Activated B cell treated with CpG ODN at 0.5 μM for 24 hours (primary cell): ENCODE measurements around the gene IGF2. TPM values are rescaled to one million over a fixed set of nuclear protein-coding genes. Genes with fewer than 3 reads are reported as not detected.

ENCODE experiments used
- ATAC-seq: fragments of 200-7000 bp; cut with Tn5 transposase; one replicate; pipeline ENCODE4 v1.10.0; 2021; ENCODE audit warnings: low read depth, mild to moderate bottlenecking, moderate library complexity
- CTCF ChIA-PET: fragments of 350-600 bp; sonication (Branson Sonifier 250); formaldehyde crosslinking; loops from one replicate; lab custom pipeline; 2021; ENCODE audit warnings: antibody characterized with exemption; lab: Charles Lee
- POLR2A ChIA-PET: fragments of 350-600 bp; sonication (Branson Sonifier 250); formaldehyde crosslinking; loops from one replicate; lab custom pipeline; 2021; ENCODE audit warnings: antibody characterized with exemption; lab: Charles Lee
- DNase-seq: peaks from one replicate; pipeline ENCODE4 v3.0.0; 2022
- H3K27ac Mint-ChIP-seq: one replicate; pipeline ENCODE4 v1.8.0; 2020; ENCODE audit warnings: mixed read lengths
- H3K27me3 Mint-ChIP-seq: one replicate; pipeline ENCODE4 v1.8.0; 2021; ENCODE audit warnings: mixed read lengths
- H3K36me3 Mint-ChIP-seq: one replicate; pipeline ENCODE4 v1.8.0; 2021; ENCODE audit warnings: low read depth, mixed read lengths
- H3K4me1 Mint-ChIP-seq: one replicate; pipeline ENCODE4 v1.8.0; 2021; ENCODE audit warnings: mixed read lengths
- H3K4me3 Mint-ChIP-seq: one replicate; pipeline ENCODE4 v1.8.0; 2020; ENCODE audit warnings: mild to moderate bottlenecking, mixed read lengths
- H3K9me3 Mint-ChIP-seq: one replicate; pipeline ENCODE4 v1.8.0; 2020; ENCODE audit warnings: mixed read lengths
- intact Hi-C: fragments of 100-400 bp; cut with micrococcal nuclease; formaldehyde crosslinking; loops from one replicate; pipeline ENCODE4 v1.15.1; 2024
- total RNA-seq: library from RNA; stranded (reverse); gene quantifications from 2 replicates; pipeline ENCODE4 v1.2.3, GENCODE V29; 2022
- TF ChIP-seq, protein P1 (sequence below): fragments of 200-600 bp; IDR thresholded peaks from one replicate; pipeline ENCODE4 v1.8.0; 2022; ENCODE audit warnings: antibody characterized with exemption, mild to moderate bottlenecking

IGF2 gene
- total RNA-seq, 1 donor from 2014 or later, result not detected

- no peaks in the 10 kb centered on the region for H3K36me3 Mint-ChIP-seq
- H3K27ac Mint-ChIP-seq, result no peak overlapping the region
- intact Hi-C loops, result no loop called here
- H3K9me3 Mint-ChIP-seq, result no peaks in the 10 kb centered on the region
- peaks cover 9% of the 10 kb centered on the region for H3K27me3 Mint-ChIP-seq
- ATAC-seq (no peak), DNase-seq (no peak)
- TF ChIP-seq, protein P1, sequence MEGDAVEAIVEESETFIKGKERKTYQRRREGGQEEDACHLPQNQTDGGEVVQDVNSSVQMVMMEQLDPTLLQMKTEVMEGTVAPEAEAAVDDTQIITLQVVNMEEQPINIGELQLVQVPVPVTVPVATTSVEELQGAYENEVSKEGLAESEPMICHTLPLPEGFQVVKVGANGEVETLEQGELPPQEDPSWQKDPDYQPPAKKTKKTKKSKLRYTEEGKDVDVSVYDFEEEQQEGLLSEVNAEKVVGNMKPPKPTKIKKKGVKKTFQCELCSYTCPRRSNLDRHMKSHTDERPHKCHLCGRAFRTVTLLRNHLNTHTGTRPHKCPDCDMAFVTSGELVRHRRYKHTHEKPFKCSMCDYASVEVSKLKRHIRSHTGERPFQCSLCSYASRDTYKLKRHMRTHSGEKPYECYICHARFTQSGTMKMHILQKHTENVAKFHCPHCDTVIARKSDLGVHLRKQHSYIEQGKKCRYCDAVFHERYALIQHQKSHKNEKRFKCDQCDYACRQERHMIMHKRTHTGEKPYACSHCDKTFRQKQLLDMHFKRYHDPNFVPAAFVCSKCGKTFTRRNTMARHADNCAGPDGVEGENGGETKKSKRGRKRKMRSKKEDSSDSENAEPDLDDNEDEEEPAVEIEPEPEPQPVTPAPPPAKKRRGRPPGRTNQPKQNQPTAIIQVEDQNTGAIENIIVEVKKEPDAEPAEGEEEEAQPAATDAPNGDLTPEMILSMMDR, result no peak
- CTCF ChIA-PET, result interaction anchor here (1.1 to 2.0 kb wide), 2 partner anchors 253 to 254 kb away, joined by 4 to 8 read pairs; no protein-coding TSS in a partner anchor
- no peak overlapping the region for H3K4me3 Mint-ChIP-seq
- POLR2A ChIA-PET, result no interaction called here
- no peaks in the 10 kb centered on the region for H3K4me1 Mint-ChIP-seq
These were observed 28.2 kb upstream of the IGF2 start for GRCh38 chr11:2167141-2168045.

DNA sequence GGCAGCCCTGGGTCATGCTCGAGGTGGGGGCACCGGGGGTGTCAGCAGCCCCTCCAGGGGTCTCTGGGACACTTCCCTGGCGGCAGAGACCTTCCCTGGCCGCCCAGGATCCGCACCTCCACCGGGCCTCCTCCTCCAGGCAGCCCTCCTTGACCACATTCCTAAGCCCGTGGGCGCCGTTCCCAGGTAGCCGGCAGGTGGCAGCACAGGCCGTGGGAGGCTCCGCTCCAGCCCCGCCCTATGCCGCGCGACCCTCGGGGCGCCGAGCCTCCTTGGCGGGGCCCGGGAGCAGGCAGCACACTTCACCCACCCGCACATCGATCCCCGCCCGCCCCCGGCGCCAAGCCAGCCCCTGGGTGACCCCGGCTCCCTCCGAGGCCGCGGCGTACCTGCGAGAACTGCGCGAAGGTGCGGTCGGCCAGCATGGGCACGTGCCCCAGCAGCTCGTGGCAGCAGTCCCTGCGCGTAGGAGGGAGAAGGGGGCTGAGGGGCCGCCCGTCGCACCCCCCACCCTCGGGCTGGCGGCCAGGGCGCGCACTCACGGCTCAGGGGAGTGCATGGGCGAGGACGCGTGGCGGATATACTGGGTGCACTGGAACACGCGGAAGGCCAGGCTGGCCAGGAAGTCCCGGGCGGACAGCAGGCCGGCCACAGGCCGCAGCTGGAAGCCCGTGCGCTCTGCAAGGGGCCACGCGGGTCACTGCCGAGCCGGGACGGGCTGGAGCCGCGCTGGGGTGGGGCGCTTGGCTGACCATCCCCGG lies 27.1 kb upstream of the IGF2 start:
- no peak for DNase-seq
- intact Hi-C loops, result loop anchor here (1.0 kb wide), 1 partner anchor 139 kb away; no protein-coding TSS in a partner anchor
- Mint-ChIP-seq H3K27ac (no peak overlapping the region), H3K4me1 (no peaks in the 10 kb centered on the region), H3K36me3 (no peaks in the 10 kb centered on the region), H3K9me3 (no peaks in the 10 kb centered on the region), H3K27me3 (peaks cover 9% of the 10 kb centered on the region), H3K4me3 (no peak overlapping the region)
- ChIA-PET CTCF (interaction anchor here (1.0 to 2.0 kb wide), 2 partner anchors 28 to 255 kb away, joined by 3 to 8 read pairs; no protein-coding TSS in a partner anchor), POLR2A (no interaction called here)
- ATAC-seq, result peak; percentile 70
- TF ChIP-seq, protein P1, result no peak

- intact Hi-C loops, result no loop called here
- TF ChIP-seq, protein P1, result no peak
- peaks cover 9% of the 10 kb centered on the region for H3K27me3 Mint-ChIP-seq
- no peak overlapping the region for H3K4me3 Mint-ChIP-seq
- H3K27ac Mint-ChIP-seq, result no peak overlapping the region
- H3K36me3 Mint-ChIP-seq, result no peaks in the 10 kb centered on the region
- POLR2A ChIA-PET, result no interaction called here
- CTCF ChIA-PET, result interaction anchor here (1.0 to 2.0 kb wide), 2 partner anchors 29 to 255 kb away, joined by 3 to 8 read pairs; no protein-coding TSS in a partner anchor
- no peaks in the 10 kb centered on the region for H3K4me1 Mint-ChIP-seq
- ATAC-seq, result no peak
- no peaks in the 10 kb centered on the region for H3K9me3 Mint-ChIP-seq
- no peak for DNase-seq
These were observed 26.4 kb upstream of the IGF2 start for GRCh38 chr11:2165571-2165970.

GRCh38 chr11:2164861-2165555 lies 25.8 kb upstream of the IGF2 start:
- H3K4me1 Mint-ChIP-seq, result no peaks in the 10 kb centered on the region
- TF ChIP-seq, protein P1, result no peak
- ATAC-seq, result no peak

More at GRCh38 chr11:2164861-2165555, 25.8 kb upstream of the IGF2 start:
- no peak for DNase-seq
- CTCF ChIA-PET, result interaction anchor here (1.0 to 2.0 kb wide), 3 partner anchors 13 to 256 kb away, joined by 3 to 8 read pairs (median 4); no protein-coding TSS in a partner anchor
- peaks cover 9% of the 10 kb centered on the region for H3K27me3 Mint-ChIP-seq
- POLR2A ChIA-PET, result no interaction called here
- H3K4me3 Mint-ChIP-seq, result no peak overlapping the region
- H3K27ac Mint-ChIP-seq, result no peak overlapping the region
- intact Hi-C loops, result no loop called here
- H3K36me3 Mint-ChIP-seq, result no peaks in the 10 kb centered on the region
- H3K9me3 Mint-ChIP-seq, result no peaks in the 10 kb centered on the region
